Progenitor cell of endocrine pancreas (in vitro differentiated cells): Measurements from ENCODE around the gene BPIFA3. TPM values are rescaled to one million over a fixed set of nuclear protein-coding genes. Genes with fewer than 3 reads are reported as not detected.
"Not testable (repeated sequence)": the region's sequence is repeated elsewhere in the genome, so short reads cannot be mapped to it uniquely, and the experiment has no call there.

ENCODE experiments used
- DNase-seq: peaks from one replicate; pipeline ENCODE4 v3.0.0; 2021; ENCODE audit warnings: low spot score; ENCODE audit not compliant: unreplicated experiment
- H3K27ac Mint-ChIP-seq: 2 replicates; pipeline ENCODE4 v1.8.0; 2021; ENCODE audit warnings: mild to moderate bottlenecking, moderate library complexity, mixed read lengths
- H3K27me3 Mint-ChIP-seq: 2 replicates; pipeline ENCODE4 v1.8.0; 2021; ENCODE audit warnings: mixed read lengths
- H3K36me3 Mint-ChIP-seq: 2 replicates; pipeline ENCODE4 v1.8.0; 2022; ENCODE audit warnings: mixed read lengths; ENCODE audit not compliant: insufficient read depth
- H3K4me1 Mint-ChIP-seq: 2 replicates; pipeline ENCODE4 v1.8.0; 2021; ENCODE audit warnings: low read depth, mixed read lengths
- H3K4me3 Mint-ChIP-seq: 2 replicates; pipeline ENCODE4 v1.8.0; 2021; ENCODE audit warnings: low read depth, mild to moderate bottlenecking, moderate library complexity, mixed read lengths
- H3K9me3 Mint-ChIP-seq: 2 replicates; pipeline ENCODE4 v1.8.0; 2021; ENCODE audit warnings: low read depth, mixed read lengths
- total RNA-seq: library from RNA; stranded (reverse); gene quantifications from 2 replicates; pipeline ENCODE4 v1.2.1, GENCODE V29; 2021
- TF ChIP-seq, protein P1 (sequence below): fragments of 200-600 bp; sonication (generic); IDR thresholded peaks from one replicate; pipeline ENCODE4 v1.5.0; 2021; ENCODE audit warnings: antibody characterized with exemption, mild to moderate bottlenecking; ENCODE audit not compliant: unreplicated experiment

The BPIFA3 gene
- total RNA-seq, 1 donor from 2014 or later, result not detected

DNA sequence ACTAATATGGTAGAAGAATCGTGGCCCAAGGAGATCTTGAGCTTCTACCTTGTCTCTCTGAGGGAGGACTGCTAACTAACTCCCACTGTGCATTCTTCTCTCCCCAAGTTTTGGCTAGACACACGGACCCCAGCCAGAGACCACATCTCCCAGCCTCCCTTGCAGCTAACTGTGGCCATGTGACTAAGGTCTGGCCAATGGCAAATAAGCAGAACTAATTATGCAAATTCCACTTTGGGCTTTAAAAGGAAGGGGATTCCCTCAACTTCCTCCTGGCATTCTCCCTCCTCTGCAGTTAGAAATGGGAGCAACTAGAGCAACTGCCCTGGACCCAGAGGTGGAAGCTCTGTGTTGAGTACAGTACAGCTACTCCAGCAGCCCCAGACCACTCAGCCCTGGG, 33.8 kb upstream of the BPIFA3 start:
- H3K4me1 Mint-ChIP-seq, result peaks cover 7% of the 10 kb centered on the region

DNA sequence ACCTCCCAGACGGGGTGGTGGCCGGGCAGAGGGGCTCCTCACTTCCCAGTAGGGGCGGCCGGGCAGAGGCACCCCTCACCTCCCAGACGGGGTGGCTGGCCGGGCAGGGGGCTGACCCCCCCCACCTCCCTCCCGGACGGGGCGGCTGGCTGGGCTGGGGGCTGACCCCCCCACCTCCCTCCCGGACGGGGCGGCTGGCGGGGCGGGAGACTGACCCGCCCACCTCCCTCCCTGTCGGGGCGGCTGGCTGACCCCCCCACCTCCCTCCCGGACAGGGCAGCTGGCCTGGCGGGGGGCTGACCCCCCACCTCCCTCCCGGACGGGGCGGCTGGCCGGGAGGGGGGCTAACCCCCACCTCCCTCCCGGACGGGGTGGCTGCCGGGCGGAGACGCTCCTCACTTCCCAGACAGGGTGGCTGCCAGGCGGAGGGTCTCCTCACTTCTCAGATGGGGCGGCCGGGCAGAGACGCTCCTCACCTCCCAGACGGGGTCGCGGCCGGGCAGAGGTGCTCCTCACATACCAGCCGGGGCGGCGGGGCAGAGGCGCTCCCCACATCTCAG, 32.0 kb upstream of the BPIFA3 start:
- H3K36me3 Mint-ChIP-seq, H3K27ac Mint-ChIP-seq, H3K4me3 Mint-ChIP-seq, H3K9me3 Mint-ChIP-seq, H3K27me3 Mint-ChIP-seq, H3K4me1 Mint-ChIP-seq, DNase-seq: not testable (repeated sequence)

More for the DNA sequence above, 33.8 kb upstream of the BPIFA3 start:
- peaks cover 2% of the 10 kb centered on the region for H3K27me3 Mint-ChIP-seq
- no peaks in the 10 kb centered on the region for H3K36me3 Mint-ChIP-seq
- peaks cover 6% of the 10 kb centered on the region for H3K9me3 Mint-ChIP-seq
- TF ChIP-seq, protein P1, sequence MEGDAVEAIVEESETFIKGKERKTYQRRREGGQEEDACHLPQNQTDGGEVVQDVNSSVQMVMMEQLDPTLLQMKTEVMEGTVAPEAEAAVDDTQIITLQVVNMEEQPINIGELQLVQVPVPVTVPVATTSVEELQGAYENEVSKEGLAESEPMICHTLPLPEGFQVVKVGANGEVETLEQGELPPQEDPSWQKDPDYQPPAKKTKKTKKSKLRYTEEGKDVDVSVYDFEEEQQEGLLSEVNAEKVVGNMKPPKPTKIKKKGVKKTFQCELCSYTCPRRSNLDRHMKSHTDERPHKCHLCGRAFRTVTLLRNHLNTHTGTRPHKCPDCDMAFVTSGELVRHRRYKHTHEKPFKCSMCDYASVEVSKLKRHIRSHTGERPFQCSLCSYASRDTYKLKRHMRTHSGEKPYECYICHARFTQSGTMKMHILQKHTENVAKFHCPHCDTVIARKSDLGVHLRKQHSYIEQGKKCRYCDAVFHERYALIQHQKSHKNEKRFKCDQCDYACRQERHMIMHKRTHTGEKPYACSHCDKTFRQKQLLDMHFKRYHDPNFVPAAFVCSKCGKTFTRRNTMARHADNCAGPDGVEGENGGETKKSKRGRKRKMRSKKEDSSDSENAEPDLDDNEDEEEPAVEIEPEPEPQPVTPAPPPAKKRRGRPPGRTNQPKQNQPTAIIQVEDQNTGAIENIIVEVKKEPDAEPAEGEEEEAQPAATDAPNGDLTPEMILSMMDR, result no peak
- no peak overlapping the region for H3K27ac Mint-ChIP-seq
- DNase-seq, result no peak
- no peak overlapping the region for H3K4me3 Mint-ChIP-seq

DNA sequence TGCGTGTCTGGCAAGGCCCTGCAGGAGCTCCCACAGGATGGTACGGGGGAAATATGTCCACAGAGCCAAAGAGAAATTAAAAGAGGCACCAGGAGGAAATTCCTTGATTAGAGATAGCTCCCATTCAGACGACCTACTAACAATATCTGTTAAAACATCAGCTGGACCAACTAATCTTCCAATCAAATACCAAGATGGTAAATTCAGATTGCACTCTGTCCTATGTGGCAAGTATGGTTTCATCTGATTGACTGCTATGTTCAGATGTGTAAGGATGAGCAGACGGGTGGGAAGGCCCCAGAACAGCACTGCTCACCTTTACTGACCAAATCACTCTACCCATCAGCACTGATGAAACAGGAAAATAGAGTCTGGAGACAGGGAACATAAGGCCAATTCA, 29.7 kb upstream of the BPIFA3 start:
- TF ChIP-seq, protein P1, result no peak
- Mint-ChIP-seq H3K4me1 (peaks cover 4% of the 10 kb centered on the region), H3K9me3 (peaks cover 6% of the 10 kb centered on the region), H3K4me3 (no peak overlapping the region), H3K36me3 (no peaks in the 10 kb centered on the region), H3K27me3 (peaks cover 14% of the 10 kb centered on the region), H3K27ac (no peak overlapping the region)
- no peak for DNase-seq

DNA sequence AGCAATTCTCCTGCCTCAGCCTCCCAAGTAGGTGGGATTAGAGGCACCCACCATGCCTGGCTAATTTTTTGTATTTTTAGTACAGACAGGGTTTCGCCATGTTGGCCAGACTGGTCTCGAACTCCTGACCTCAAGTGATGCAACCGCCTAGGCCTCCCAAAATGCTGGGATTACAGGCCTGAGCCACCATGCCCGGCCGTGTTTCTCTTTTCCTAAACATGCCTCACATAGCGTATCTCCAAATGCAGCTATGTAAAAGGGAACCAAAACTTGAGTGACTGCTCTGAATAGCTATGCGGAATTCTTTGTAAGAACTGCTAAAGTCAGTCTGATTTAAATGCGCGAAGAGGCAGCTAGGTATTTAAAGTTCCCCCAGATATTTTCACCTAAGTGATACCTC, 28.7 kb upstream of the BPIFA3 start:
- Mint-ChIP-seq H3K9me3 (peaks cover 3% of the 10 kb centered on the region), H3K4me3 (no peak overlapping the region), H3K4me1 (peaks cover 4% of the 10 kb centered on the region), H3K27ac (no peak overlapping the region), H3K36me3 (no peaks in the 10 kb centered on the region), H3K27me3 (peaks cover 18% of the 10 kb centered on the region)
- TF ChIP-seq, protein P1, result no peak
- no peak for DNase-seq

DNA sequence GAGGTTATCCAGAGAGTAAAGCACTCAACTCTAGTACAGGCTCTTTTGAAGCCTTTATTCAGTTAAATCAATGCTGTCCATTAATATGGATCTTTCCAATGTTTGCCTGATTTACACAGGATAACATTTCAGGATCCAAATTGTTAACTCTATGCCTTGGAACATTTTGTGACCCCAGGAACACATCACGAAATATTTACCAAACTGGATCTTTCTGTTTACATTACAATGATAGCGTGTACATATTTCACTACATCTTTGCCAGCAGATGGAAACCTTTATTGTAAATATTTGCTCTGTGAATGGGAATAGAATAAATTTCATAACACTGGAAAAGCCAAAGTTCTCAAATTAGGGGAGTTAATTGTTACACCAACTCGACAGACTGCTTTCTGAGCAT, 25.7 kb upstream of the BPIFA3 start:
- Mint-ChIP-seq H3K36me3 (no peaks in the 10 kb centered on the region), H3K4me1 (peaks cover 4% of the 10 kb centered on the region), H3K27ac (no peak overlapping the region), H3K9me3 (no peaks in the 10 kb centered on the region), H3K27me3 (peaks cover 42% of the 10 kb centered on the region), H3K4me3 (no peak overlapping the region)
- DNase-seq, result no peak
- TF ChIP-seq, protein P1, result no peak

DNA sequence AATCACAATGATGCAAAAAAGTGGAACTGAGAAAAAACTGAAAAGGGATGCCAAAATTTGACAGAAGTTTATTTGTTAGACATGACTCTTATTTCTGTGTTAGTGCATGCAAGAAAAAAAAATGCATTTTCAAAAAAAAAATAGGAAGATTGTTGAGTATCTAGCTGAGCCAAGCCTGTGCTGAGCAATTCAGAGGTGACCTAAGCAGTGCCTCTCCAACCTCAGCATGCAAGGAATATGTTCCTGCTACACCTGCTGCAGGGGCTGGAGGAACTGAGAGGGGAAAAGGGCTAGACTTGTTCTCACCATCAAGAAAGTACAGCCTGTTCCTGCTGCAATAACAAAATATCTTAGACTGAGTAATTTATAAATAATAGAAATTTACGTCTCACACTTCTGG, 25.2 kb upstream of the BPIFA3 start:
- Mint-ChIP-seq H3K9me3 (no peaks in the 10 kb centered on the region), H3K36me3 (no peaks in the 10 kb centered on the region), H3K27me3 (peaks cover 44% of the 10 kb centered on the region), H3K4me1 (peaks cover 4% of the 10 kb centered on the region), H3K4me3 (no peak overlapping the region), H3K27ac (no peak overlapping the region)
- no peak for DNase-seq
- TF ChIP-seq, protein P1, result no peak
